Fibroblast of peridontal ligament (primary cell): ENCODE results near the gene USP5.

Experiments
- DNase-seq: peaks from one replicate; pipeline ENCODE4 v3.0.0-alpha.2; 2010; ENCODE audit errors: extremely low read depth

USP5 gene

DNA sequence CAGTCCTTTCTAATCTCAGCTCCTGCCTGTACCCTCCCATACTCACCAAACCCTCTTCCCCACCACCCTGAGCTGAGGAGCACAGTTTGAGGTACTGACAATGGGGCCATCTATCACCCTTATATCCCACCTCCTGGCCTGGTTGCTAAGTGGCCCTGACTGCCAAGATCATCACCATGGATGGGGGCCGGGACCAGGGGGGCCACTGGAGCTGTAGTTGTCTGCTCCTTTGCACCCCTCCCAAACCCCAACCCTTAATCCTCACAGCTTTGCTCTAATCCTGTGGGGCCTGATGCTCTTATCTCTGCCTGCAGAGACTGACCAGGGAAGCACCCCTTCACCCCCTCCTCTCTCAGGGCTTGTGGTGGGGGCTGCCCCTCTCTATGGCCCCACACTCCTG lies 11.6 kb upstream of the USP5 start:
- DNase-seq = no peak

DNA sequence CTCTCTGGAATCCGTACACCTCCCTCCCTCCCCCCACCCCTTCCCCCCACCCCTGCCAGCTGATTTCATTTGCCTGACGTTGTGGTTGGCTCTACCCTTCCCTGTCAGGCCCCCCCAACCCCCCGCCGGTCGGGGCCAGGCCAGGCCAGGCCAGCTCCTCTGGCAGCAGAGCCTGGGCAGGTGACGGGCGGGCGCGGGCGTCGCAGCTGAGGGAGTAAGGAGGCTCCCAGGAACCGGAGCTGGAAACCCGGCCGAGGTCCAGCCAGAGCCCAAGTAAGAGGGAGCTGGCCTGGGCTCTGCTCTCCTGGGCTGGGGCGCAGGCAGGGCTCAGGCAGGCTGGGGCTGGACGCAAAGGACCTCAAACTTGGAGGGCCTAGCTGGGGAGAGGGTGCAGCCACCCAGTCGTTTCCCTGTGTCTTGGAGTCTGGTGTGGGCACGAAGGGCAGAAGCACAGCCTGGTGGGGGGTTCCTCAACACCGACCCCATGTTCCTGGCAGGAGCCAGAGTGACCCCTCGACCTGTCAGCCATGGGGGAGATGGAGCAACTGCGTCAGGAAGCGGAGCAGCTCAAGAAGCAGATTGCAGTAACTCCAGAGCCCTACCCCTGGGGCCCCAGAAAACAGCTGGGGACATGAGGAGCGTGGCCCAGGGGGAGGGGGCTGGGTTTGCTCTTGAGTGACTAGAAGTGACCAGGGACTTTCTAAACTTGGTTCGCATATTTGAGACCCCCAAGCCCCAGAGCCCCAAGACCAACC lies 11.0 kb upstream of the USP5 start, which contains the start of gene GNB3:
Gene GNB3, plus strand, starts transcription at position 165 of the 755 bp plus-strand sequence. Its CDS starts 363 bp downstream, at position 528.
- DNase-seq = no peak

DNA sequence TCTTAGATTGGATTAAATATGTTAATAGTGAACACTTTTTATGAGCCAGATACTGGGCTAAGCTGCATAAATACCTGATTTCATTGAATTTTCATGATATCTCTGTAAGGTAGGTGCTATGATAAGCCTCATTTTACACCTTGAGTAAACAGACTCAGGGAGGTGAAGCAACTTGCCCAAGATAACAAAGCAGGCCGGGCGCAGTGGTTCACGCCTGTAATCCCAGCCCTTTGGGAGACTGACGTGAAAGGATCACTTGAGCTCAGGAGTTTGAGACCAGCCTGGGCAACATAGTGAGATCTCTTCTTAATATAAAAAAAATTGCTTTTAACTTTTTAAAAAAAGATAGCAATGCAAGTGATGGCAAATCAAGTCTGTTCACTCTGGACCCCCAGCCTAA lies 9.9 kb upstream of the USP5 start:
- DNase-seq = no peak

DNA sequence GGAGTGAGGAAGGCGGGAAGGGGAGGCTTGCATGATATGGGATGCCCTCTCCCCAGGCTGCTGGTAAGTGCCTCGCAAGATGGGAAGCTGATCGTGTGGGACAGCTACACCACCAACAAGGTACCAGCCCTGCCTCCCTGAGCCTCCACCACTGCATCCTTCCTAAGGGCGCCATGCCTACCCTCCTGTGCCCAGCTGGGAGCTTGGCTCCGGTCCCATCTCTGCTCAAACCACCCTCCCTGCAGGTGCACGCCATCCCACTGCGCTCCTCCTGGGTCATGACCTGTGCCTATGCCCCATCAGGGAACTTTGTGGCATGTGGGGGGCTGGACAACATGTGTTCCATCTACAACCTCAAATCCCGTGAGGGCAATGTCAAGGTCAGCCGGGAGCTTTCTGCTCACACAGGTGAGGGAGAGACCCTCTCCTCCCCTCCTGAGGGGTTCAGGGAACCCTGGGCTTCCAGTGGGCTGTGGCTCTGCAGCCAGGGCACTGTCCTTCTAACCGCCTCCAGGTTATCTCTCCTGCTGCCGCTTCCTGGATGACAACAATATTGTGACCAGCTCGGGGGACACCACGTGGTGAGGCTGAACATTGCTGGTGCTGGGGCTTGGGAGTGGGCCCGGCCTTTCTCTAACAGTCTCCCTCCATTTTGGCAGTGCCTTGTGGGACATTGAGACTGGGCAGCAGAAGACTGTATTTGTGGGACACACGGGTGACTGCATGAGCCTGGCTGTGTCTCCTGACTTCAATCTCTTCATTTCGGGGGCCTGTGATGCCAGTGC lies 8.6 kb upstream of the USP5 start:
- DNase-seq = no peak

DNA sequence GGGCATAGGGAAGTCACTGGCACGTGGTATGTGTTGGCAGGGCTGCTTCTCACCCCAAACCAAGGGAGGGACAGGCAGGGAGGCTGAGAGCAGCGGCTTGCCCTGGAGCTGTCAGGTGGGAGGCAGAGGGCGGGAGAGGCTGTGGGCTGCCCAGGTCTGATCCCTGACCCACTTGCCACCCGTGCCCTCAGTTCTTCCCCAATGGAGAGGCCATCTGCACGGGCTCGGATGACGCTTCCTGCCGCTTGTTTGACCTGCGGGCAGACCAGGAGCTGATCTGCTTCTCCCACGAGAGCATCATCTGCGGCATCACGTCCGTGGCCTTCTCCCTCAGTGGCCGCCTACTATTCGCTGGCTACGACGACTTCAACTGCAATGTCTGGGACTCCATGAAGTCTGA lies 6.6 kb upstream of the USP5 start:
- DNase-seq = no peak

DNA sequence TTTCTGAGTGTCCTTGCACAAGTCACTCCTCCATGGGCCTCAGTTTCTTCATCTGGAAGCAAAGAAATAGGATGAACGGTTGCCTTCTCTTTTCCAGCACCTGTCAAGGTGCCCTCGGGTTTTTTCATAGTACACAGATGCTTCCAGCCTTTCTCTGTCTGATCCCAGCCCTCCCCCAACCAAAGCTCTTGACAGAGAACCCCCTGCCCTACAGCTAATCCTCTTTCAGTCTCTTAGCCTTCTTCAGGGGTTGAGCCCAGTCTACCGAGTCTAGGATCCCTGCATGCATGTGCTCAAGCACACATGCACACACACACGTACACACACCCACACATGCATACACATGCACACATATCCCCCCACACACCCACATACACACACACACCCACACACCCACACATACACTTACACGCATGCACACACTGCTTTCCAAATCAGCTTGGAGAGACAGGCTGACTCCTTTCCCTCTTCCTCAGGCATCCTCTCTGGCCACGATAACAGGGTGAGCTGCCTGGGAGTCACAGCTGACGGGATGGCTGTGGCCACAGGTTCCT lies 5.6 kb upstream of the USP5 start:
- no peak for DNase-seq

DNA sequence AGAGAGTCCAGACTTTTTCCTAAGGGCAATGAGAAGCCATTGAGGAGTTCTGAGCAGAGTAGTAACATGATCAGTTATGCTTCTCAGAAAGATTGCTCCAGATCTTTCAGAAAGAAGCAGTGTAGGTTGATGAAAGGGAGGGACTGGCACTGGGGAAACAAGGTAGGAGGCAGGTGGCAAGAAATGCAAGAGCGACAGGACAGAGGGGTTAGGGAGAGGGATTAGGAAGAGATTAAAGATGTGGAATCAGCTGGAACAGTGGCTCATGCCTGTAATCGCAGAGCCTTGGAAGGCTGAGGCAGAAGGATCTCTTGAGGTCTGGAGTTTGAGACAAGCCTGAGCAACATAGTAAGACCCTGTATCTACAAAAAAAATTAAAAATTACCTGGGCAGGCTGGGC lies 4.3 kb upstream of the USP5 start:
- no peak for DNase-seq

DNA sequence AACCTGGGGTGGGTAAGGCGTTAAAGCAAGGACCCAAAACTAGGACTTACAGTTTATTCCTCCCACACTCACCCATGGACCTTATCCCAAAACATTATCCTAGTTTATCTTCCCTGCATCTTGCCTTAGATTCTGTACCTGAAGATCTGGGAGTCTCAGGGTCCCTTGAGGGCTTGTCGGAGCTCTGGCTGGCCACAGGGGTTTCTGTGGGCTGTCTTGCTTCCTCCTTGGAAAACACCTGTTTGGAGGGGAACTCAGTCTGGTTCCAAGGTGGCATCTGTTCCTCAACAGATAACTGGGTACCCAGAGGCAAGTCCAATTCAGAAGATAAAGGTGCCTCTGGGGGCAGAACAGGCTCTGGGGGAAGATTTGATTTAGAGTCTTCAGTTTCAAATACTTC lies 2.5 kb upstream of the USP5 start:
- no peak for DNase-seq

DNA sequence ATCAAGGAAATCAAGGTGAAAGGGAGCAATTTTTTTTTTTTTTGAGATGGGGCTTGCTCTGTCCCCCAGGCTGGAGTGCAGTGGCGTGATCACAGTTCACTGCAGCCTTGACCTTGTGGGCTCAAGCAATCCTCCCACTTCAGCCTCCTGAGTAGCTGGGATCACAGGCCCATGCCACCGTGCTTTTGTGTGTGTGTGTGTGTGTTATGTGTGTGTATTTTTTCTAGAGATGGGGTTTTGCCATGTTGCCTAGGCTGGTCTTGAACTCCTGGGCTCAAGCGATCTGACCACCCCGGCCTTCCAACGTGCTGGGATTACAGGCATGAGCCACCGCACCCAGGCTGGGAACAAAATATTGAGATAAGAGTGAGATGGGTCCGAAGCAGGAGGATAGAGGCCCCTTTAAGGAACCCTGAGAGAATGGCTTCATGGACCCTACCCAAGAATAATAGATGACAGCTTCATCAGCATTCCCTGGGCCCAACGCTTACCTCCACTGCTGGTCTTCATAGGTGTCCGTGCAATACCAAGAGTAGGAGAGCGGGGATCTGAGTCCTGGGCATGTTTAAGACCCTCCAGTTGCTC lies 1.9 kb upstream of the USP5 start:
- no peak for DNase-seq

DNA sequence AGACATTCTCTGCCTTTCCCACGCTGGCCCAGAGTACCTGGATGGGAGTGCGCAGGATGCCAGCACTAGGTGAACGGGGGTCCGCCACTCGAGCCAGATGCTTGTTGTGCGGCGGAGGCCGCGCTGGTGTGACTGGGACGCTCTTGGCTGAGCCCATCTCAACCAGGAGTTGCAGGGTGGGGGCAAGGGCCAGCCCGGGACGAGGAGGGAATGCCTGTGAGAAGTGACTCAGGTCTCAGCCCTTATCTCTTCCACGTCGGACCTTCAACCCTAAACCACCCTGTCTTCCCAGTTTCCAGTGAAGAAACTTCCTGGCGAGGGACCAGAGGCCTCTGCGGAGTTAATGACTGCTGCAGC lies 1.2 kb upstream of the USP5 start:
- DNase-seq = no peak

DNA sequence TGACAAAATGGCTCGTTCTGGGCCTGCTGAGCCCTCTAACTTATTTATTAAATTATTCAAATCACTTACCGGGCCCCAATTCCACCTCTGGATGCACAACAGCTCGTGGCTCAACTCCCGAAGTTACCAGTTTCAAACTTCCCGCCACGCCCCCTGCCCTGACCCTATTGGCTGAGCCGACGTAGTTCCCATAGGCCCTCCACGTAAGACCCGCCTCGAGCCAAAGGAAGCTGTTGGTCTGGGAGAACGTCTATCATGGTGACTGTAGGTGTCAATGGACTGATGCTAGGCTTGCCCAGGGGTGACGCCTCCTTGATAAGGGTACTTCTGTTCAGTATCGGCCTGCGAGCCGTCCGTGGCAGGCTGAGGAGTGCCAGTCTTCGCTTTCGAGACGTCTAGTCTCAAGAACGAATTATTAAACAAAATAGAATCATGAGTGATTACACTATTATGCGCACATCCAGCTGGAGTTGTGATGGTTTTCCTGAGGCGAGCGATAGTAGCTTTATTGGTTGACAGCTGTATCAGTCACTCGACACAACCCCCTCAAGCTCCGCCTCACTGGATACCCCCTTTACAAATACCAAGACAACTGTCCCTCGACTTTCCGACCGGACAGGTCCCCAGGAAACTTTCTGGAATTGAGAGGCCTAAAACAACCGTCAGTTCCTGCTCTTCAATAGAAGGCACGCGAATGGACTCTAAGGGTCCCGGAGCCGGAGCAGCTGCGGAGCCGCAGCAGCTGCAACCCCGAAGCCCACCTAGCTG lies 613 bp upstream of the USP5 start, which contains the start of gene CDCA3:
Gene CDCA3, minus strand, starts transcription at position 134 of the 768 bp plus-strand sequence. CDS start 334 bp downstream, outside the sequence.
- peak; percentile 97 for DNase-seq

DNA sequence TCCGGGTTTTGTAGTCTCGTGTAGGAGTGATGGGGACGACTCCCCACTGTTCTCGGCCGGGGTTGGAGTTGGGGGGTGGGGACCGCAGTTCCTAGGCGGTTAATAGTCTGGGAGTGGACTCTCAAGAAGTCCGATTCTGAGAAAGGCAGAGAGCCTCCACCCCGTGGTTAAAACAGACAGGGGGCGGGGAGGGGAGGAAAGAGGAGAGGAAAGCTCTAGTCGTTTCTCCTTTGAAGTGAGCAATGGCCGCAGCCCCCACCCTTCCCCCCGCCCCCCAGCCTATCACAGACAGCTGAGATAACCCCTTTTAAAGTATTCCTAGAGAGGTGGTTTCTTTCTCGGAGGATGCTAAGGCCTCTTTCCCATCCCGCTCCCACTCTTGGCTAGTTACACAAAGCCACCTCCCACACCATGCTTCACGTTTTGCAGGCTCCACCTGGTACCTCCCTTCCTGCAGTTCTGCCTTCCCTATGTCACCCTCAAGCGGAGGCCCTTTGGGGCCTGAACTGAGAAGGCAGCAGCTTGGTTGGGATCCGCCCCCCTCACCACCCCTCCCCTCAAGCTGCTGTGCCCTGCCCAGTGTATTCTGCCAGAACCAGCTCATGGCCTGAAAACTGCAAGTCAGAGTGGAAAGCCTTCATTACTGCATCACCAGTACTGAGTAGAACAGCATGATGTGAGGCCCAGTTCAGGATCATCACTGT lies 853 bp downstream of the USP5 start:
- DNase-seq = peak; percentile 88

DNA sequence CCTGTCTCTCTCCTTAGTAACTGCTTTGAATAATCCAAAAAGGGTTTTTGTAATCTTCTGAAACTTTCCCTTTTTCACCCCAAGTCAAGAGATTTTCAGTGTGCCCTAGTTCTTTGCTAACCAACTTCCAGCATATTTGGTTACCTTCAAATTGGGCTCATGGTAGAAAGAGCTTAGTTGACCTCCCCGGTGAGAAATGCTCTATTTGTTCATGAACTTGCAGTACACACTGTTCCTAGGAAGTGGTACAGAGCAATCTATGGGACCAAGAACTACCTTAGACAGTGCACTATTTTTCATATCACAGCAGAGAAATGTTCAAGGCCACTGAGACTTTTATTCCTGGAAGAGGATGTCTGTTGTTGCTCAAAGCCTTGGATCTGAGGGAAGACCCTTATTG lies 1.7 kb downstream of the USP5 start:
- peak; percentile 7 for DNase-seq

DNA sequence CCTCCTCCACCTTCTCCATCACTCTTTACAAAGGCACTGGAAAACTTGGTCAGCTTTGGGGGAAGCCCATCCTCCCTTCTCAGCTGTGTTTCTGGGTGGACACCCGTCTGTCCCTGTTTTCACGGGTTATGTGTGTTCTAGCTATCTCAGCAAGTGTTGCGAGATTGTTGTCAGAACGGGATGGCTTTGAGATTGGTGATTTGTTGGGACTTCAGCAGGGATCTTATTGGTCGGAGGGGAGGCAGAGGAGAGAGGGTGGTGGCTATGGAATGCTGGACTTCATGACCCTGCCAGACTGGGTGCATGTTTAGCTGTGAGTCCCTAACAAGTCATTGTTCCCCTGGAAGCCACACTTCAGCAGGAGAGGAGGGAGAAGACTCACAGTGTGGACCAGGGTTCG lies 2.1 kb downstream of the USP5 start:
- peak; percentile 3 for DNase-seq

DNA sequence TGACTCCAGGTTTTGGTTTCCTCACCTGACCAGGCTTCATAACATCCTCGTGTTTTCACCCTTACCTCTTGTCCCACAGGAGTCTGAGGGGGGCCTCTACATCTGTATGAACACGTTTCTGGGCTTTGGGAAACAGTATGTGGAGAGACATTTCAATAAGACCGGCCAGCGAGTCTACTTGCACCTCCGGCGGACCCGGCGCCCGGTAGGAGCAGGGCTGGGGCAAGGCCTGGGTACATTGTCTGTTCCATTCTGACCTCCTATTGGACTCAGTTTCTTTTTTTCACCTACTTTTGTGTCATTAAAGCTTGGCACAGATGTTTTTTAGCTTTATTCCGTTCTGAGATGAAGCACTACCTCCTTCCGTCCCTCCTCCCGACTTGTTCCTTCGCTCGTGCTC lies 3.4 kb downstream of the USP5 start:
- no peak for DNase-seq

DNA sequence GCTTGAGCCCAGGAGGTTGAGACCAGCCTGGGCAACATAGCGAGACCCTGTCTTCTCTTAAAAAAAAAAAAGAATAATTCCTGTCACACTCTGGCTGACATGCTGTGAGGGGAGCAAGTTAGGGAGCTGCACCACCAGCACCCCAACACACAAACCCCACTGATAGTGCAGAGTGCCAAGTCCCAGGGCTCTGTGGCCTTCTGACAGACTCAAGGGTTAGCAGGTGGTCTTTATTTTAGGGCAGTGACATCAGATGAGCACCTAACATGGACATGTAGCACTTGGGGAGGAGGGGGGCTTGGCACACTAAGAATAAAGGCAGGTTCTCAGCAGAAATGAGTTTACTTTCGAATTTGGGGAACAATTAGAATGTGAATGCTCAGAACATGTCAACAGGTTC lies 6.8 kb downstream of the USP5 start:
- no peak for DNase-seq

DNA sequence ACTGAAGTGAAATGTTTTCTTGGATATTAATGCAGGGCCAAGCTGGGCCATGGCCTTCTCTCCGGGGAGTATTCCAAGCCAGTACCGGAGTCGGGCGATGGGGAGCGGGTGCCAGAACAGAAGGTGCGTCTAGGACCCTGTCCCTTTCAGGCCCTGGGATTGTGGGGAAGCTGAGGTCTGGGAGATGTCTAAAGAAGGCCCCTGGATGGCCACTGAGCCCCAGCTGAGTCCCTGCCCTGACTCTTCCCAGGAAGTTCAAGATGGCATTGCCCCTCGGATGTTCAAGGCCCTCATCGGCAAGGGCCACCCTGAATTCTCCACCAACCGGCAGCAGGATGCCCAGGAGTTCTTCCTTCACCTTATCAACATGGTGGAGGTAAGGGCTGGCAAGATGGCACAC lies 8.2 kb downstream of the USP5 start:
- DNase-seq = no peak

DNA sequence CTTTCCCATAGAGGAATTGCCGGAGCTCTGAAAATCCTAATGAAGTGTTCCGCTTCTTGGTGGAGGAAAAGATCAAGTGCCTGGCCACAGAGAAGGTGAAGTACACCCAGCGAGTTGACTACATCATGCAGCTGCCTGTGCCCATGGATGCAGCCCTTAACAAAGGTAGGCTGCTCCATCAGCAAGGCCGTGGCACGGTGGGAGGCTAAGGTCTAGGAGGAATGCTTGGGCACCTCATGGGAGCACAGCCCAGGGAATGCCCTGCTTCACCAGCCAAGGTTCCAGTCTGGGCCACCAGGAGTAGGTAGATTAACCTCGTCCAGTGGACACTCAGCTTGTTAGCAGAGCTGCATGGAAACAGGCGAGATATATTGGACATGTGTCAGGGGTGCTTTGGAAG lies 9.0 kb downstream of the USP5 start:
- DNase-seq = no peak

DNA sequence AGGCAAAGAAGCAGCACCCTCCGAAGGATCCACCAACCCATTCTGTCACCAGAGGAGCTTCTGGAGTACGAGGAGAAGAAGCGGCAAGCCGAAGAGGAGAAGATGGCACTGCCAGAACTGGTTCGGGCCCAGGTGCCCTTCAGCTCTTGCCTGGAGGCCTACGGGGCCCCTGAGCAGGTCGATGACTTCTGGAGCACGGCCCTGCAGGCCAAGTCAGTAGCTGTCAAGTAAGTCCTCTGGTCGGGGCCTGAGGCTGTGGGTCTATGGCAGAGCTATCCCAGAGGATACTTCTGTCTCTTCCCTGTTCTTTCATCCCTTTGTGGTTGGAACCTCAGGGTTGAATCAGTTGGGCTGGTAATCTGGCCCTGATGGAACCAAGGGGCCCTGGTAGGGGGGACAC lies 9.4 kb downstream of the USP5 start:
- DNase-seq = no peak

DNA sequence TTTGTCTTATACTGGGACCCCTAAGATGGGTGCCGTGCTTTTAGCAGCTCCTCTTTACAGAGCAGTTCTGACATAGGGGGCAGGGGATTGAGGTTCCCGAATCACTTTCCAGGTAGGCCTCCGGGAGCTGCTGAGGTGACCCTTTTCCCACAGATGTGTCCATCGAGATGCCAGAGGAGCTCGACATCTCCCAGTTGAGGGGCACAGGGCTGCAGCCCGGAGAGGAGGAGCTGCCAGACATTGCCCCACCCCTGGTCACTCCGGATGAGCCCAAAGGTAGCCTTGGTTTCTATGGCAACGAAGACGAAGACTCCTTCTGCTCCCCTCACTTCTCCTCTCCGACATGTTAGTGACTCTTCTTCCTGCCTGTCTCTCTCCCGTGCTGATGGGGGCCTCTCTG lies 11.1 kb downstream of the USP5 start:
- no peak for DNase-seq
